HG02884 (cell line): Measurements from ENCODE around the gene UQCRC1.

ENCODE experiments used
- ATAC-seq: cut with Tn5 transposase; IDR thresholded peaks from one replicate; pipeline ENCODE4 v1.9.1; 2021; ENCODE audit warnings: mild to moderate bottlenecking, moderate library complexity; ENCODE audit not compliant: unreplicated experiment

UQCRC1 gene

GRCh38 chr3:48633743-48634142 lies 24.3 kb upstream of the UQCRC1 start:
- ATAC-seq = no peak

- ATAC-seq = no peak
These were observed 23.8 kb upstream of the UQCRC1 start for GRCh38 chr3:48633256-48633655.

- ATAC-seq = no peak
These were observed 22.3 kb upstream of the UQCRC1 start for GRCh38 chr3:48631516-48632448.

GRCh38 chr3:48630833-48631232 lies 21.4 kb upstream of the UQCRC1 start:
- no peak for ATAC-seq

GRCh38 chr3:48630407-48630806 lies 21.0 kb upstream of the UQCRC1 start:
- ATAC-seq = no peak

GRCh38 chr3:48629894-48630293 lies 20.4 kb upstream of the UQCRC1 start:
- ATAC-seq = no peak

- ATAC-seq = no peak
These were observed 19.0 kb upstream of the UQCRC1 start for GRCh38 chr3:48628277-48629017.

- no peak for ATAC-seq
These were observed 16.2 kb upstream of the UQCRC1 start for GRCh38 chr3:48625600-48625999.

GRCh38 chr3:48624767-48625166 lies 15.3 kb upstream of the UQCRC1 start:
- ATAC-seq = no peak

GRCh38 chr3:48623851-48624547 lies 14.6 kb upstream of the UQCRC1 start:
- no peak for ATAC-seq

GRCh38 chr3:48621461-48621869 lies 12.0 kb upstream of the UQCRC1 start, which contains the start of gene TMEM89:
TMEM89 (minus strand) TSS chr3:48621769; CDS start chr3:48621756, 13 bp downstream.
- ATAC-seq = no peak

GRCh38 chr3:48619541-48620524 lies 10.4 kb upstream of the UQCRC1 start:
- ATAC-seq = no peak

- ATAC-seq = no peak
These were observed 8.1 kb upstream of the UQCRC1 start for GRCh38 chr3:48617559-48617958.

GRCh38 chr3:48614044-48614443 lies 4.6 kb upstream of the UQCRC1 start:
- no peak for ATAC-seq

GRCh38 chr3:48612309-48612708 lies 2.9 kb upstream of the UQCRC1 start:
- ATAC-seq = no peak

- no peak for ATAC-seq
These were observed 1.9 kb downstream of the UQCRC1 start for GRCh38 chr3:48607519-48607918.

GRCh38 chr3:48601622-48601994 lies 7.8 kb downstream of the UQCRC1 start:
- ATAC-seq = no peak

- no peak for ATAC-seq
These were observed 8.5 kb downstream of the UQCRC1 start for GRCh38 chr3:48600711-48601621.
